SK-N-MC (cell line): ENCODE results near the gene KIFC3.

Experiments
- EZH2 ChIP-seq: fragments of 200-600 bp; sonication (generic); IDR thresholded peaks from one replicate; pipeline ENCODE4 v1.6.1; 2017; ENCODE audit warnings: antibody characterized with exemption
- POLR2AphosphoS5 ChIP-seq: IDR thresholded peaks from 2 replicates; pipeline ENCODE4 v1.6.1; 2012; ENCODE audit warnings: mild to moderate bottlenecking, low read depth, low read length, borderline replicate concordance

DNA sequence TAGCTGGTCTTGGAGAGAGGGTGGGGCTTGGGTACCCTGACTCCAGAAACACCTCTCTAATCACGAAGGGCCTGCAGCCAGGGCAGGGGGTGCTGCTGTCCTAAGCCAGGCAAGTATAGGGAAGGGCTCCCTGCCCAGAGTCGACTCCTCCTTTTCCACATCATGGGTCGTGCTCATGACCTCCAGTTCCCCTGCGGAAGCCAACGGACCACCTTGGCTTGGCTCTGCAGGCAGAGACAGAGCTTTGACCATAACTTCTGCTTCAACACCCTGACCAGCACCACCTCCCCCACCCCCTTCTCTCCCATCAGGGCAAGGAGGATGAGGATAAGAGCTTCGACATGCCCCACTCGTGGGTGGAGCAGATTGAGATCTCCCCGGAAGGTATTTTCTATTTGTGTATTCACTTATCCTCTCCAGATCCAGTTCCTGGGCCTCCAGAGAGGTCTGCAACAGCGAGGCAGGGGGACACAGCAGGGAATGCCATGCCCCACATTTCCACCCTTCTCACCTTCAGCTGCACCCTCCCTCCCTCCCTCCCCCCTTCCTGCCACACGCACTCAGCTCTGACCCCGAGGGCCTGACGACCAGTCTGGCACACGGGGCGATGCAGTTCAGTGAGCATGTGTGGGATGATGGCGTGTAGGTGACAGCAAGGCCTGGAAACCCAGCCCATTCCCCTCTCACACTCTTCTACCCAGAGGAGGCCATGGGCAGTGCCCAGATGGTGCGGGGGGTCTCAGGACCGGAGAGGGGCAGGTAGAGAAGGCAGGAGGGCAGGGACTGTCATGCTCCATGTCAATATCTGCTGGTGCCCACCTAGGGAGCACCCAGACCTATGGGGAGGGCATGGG, 80.7 kb downstream of the KIFC3 start:
- TF ChIP-seq EZH2 (no peak), POLR2AphosphoS5 (no peak)
